Activated CD4-positive, alpha-beta T cell treated with anti-CD3 and anti-CD28 coated beads, Interleukin-2, amount 50 U/mL, for 16 hours (primary cell): Measurements from ENCODE around the gene PARP1.

Source experiments
- DNase-seq: peaks from one replicate; pipeline ENCODE4 v3.0.0-alpha.2; 2020

Gene PARP1

GRCh38 chr1:226371866-226372490 lies 35.9 kb downstream of the PARP1 start:
- DNase-seq, result no peak

- DNase-seq, result no peak
Measured at GRCh38 chr1:226371027-226371694, 36.7 kb downstream of the PARP1 start.

GRCh38 chr1:226370144-226370923 lies 37.6 kb downstream of the PARP1 start:
- no peak for DNase-seq

GRCh38 chr1:226369110-226369509 lies 38.8 kb downstream of the PARP1 start:
- DNase-seq, result no peak

GRCh38 chr1:226366290-226366689 lies 41.6 kb downstream of the PARP1 start:
- no peak for DNase-seq

- DNase-seq, result no peak
Measured at GRCh38 chr1:226365831-226366231, 42.1 kb downstream of the PARP1 start.

- DNase-seq, result no peak
Measured at GRCh38 chr1:226364901-226365565, 42.9 kb downstream of the PARP1 start.

GRCh38 chr1:226364514-226364899 lies 43.4 kb downstream of the PARP1 start:
- DNase-seq, result no peak

GRCh38 chr1:226363801-226364513 lies 43.9 kb downstream of the PARP1 start:
- DNase-seq, result no peak

GRCh38 chr1:226362891-226363447 lies 44.9 kb downstream of the PARP1 start:
- DNase-seq, result no peak

GRCh38 chr1:226362361-226362760 lies 45.5 kb downstream of the PARP1 start:
- no peak for DNase-seq

- DNase-seq, result no peak
Measured at GRCh38 chr1:226360106-226360746, 47.7 kb downstream of the PARP1 start.

- no peak for DNase-seq
Measured at GRCh38 chr1:226357416-226357815, 50.5 kb downstream of the PARP1 start.

GRCh38 chr1:226355669-226356551 lies 52.0 kb downstream of the PARP1 start:
- DNase-seq, result no peak

- DNase-seq, result no peak
Measured at GRCh38 chr1:226355016-226355415, 52.9 kb downstream of the PARP1 start.

GRCh38 chr1:226353698-226354525 lies 54.0 kb downstream of the PARP1 start:
- no peak for DNase-seq

GRCh38 chr1:226351709-226352108 lies 56.2 kb downstream of the PARP1 start:
- no peak for DNase-seq

- DNase-seq, result no peak
Measured at GRCh38 chr1:226350519-226350865, 57.4 kb downstream of the PARP1 start.

GRCh38 chr1:226349801-226350518 lies 57.9 kb downstream of the PARP1 start:
- no peak for DNase-seq
